Myocyte (in vitro differentiated cells): ENCODE data around the gene ZNF124. TPM values are rescaled to one million over a fixed set of nuclear protein-coding genes. Genes with fewer than 3 reads are reported as not detected.

Experiments used
- DNase-seq: peaks from one replicate; pipeline ENCODE4 v3.0.0-alpha.2; 2012; ENCODE audit warnings: low read depth
- microRNA-seq: library from miRNA; unstranded; fragments of <30 nt; microRNA quantifications from one replicate; pipeline ENCODE4, GENCODE V29; 2016
- total RNA-seq: library from RNA; depleted of rRNA; stranded (reverse); fragments of >200 nt; gene quantifications from 2 replicates; pipeline ENCODE4 v1.2.3, GENCODE V29; 2014

ZNF124 gene
- total RNA-seq, 1 donor from 2014 or later: 24.4 TPM

DNA sequence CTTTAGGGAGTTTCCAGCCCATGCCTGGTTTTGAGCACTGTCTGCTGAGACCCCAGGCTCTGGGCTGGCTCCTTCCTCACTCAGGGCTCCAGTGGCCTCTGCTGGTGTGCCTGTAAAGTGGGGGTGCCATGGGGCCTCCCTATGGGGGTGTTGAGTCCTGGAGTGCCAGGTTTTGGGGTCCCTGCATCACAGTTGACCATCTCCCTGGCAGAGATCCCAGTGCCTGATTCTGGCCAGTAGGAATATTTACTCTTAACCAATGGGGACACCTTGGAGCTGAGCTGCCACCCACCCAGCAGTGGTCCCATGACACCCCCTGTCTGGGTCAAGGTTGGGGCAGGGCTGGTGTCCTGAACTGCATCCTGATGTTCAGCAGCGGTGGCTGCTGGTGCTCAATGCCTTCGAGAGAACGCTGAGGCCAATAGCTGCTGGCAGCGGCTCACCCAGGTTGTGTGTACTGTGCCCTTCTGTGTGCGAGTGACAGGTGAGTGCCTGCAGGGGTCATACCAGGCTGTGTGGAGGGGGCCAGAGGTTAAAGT is 58.0 kb downstream of the ZNF124 start:
- DNase-seq: no peak

DNA sequence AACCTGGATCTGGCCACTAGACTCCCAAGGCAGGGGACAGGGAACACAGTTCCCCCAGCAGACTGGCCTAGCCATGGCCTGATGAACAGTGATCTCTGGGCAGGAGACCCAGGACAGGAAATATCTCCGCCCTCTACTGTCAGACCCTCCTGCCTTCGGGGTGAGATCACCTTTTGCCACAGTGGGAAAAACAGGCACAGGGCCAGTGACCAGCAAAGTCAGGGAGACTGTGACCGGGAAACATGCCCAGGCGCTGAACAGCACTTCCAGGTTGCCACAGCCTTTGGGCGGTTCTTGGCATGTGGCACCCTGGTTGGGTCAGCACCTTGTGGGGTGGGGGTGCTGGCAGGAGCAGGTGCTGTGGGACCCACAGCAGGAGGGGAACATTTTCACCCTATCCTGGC is 58.7 kb downstream of the ZNF124 start:
- DNase-seq: peak; percentile 58

DNA sequence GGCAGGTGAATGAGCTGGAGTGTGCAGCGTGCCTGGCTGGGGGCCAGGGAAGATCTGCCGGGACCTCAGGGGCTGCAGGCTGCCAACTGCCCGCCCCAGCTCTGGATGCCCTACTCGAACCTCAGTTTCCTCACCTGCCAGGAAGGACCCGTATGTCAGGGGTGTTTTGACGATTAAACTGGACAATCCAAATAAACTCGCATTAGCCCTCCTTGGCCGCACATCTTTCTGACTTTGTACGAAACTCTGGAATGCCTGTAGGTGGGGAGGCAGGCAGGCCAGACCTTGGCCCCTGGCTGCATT is 59.4 kb downstream of the ZNF124 start:
- no peak for DNase-seq

DNA sequence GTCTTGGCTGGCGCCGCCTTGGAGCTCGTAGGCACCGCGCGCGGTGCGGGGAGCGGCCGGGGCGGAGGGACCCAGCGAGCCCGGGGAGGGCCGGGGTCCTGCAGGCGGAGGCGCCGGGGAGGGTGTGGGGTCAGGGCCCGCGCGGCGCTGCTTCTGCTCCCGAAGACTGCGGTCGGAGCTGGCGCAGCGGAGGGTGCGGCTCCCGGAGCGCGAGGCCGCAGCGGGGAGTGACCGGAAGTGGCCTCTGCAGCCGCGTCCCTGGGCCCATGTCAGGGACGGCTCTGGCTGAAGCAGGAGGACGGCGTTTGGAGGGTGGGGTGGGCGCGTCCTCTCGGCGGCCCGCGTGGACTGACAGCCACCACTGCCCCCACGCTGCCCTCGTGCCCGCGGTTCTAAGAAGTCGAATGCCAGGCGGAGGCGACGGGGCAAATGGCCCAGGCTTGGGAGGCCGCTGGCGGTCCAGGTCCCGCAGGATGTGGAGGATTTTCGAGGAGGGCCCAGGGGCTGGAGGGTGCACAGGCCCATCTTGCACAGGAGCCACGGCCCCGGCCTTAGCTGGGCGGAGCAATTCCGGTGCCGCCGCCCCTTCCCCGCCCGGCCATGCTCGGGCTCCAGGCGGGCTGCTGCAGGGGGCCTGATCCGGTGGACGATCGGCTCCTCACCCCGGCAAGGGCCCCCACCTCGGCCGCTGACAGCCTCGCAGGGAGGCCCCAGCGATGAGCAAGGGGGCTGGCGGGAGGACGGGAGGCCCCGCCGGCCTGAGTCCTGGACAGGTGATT is 59.9 kb downstream of the ZNF124 start:
- DNase-seq: peak; percentile 77

DNA sequence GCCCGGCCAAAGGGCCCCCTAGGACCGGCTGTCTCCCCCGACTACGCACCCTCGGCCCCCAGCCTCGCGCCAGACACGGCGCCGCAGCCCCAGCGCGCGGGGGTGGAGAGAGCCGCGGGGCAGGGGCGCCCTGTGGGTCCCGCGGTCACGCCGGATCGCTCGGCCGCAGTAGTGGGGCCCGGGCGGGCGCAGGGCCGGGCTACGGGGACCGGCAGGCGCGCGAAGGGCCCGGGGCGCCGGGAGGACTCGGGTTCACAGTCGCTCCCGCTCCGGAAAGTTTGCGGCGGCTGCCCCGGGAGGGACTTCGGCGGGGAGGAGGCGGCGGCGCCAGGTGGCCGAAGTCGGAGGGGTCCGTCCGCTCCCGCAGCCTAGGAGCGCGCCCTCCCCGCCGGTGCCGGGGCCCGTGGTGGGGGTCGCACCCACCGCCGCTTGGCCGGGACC is 60.5 kb downstream of the ZNF124 start:
- DNase-seq: peak; percentile 33

DNA sequence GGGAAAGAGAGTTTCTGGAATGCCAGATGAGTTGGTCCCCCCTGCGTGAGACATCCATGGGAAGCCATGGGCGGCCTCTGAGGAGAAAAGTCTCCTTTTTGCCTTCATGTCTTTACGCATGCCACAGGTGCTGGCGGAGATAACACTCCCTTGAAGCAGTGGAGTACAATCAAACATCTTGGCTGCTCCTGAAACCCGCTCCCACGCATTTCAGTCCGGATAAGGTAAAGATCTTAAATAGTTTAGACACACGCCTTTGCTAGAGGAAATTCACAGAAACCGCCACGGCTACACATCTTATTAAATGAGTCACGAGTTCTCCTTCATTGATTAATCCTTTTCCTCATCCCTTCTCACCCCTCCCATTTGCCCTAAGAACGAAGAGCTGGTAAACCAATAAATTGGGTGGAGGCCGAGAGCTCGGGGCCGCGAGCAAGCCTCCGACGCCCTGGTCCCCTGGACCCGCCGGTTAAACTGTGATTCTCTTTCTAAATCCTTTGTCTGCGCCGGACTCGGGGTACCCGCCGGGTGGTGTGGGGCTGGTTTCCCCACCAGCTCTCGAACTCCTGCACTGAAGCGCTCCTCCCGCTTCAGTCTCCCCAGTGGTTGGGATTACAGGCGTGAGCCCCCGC is 61.1 kb downstream of the ZNF124 start:
- DNase-seq: no peak

DNA sequence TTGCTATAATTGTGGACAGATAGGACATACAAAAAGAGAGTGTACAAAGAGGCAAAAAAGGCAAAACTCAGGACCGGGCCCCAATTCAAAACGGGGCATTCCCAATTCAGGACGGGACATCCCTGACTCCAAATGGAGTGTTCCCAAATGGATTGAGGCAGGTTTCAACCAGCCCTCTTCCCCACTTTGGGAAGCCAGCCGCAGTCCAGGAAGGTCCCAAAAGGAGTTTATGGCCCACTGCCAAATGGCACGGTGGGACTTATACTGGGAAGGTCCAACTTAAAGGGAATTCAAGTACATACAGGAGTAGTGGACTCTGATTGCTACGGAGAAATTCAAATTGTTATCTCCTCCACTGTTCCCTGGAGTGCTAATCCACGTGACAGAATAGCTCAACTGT is 64.1 kb downstream of the ZNF124 start:
- DNase-seq: no peak

DNA sequence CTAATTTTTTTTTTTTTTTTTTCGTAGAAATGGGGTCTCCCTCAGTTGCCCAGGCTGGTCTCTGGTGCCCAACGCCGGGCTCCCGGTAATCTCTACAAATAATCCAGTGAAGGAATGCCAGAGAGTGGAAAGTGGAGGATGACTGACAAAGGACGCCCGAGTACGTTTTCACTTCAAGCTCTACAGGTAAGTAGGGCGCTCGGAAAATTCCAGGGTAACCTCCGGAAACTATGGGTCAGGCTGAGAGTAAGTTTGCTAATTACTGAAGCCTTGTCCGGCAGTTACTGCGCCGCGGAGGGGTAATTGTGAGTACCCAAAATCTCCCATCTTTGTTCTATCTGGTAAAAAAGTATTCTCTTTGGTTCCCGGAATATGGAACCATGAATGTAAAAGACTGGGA is 65.9 kb downstream of the ZNF124 start:
- no peak for DNase-seq

Small RNA genes within 50 kb of the gene (microRNA-seq; reads per million reads assigned to microRNA genes)
- not detected for gene MIR3916

Other genes starting within 250 kb of the ZNF124 start
- 30.0 and 36.8 TPM in 2 replicates for gene AHCTF1, start 240.1 kb downstream of the ZNF124 start, total RNA-seq
- 0.99 and 1.9 TPM in 2 replicates for gene ZNF695, start 164.0 kb downstream of the ZNF124 start, total RNA-seq
- 1.4 and 2.7 TPM in 2 replicates for gene ZNF670, start 93.2 kb downstream of the ZNF124 start, total RNA-seq
- gene ZNF669, start 67.7 kb downstream of the ZNF124 start, total RNA-seq: 6.0 and 8.5 TPM in 2 replicates
- not detected in 2 replicates for gene VN1R5, start 84.1 kb upstream of the ZNF124 start, total RNA-seq
- gene ZNF496, start 159.8 kb upstream of the ZNF124 start, total RNA-seq: 35.9 and 50.9 TPM in 2 replicates
- gene NLRP3, start 244.2 kb upstream of the ZNF124 start, total RNA-seq: 0.05 TPM in 1 of 2 replicates, not detected in the other